ENCODE results near the gene ATR. TPM values are rescaled to one million over a fixed set of nuclear protein-coding genes. Genes with fewer than 3 reads are reported as not detected.
"Not testable (repeated sequence)": the region's sequence is repeated elsewhere in the genome, so short reads cannot be mapped to it uniquely, and the experiment has no call there.

The ATR gene
- total RNA-seq, 2 donors from 2014 or later: 35.6 to 36.1 TPM

DNA sequence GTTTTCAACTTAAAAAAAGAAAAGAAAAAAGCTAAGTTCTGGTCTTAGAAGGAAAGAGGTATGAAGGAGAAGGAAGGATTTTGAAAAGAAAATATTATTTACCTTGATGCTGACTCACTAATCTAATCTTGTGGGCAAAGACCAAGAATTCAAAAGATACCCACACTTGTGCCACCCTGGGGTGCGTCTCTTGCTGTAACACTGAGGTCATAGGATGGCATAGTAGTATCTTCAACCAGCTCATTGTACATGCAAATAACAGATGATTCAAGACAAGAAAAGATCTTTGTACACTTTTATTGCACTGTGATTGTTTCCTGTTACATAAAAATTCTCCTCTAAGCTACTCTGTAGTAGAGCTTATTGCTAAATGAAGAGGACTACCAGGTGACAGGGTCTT, 35.0 kb upstream of the ATR start:
- Histone ChIP-seq H3K4me1 (replicated peaks) (no peaks in the 10 kb centered on the region), H3K4me3 (no peak overlapping the region), H3K36me3 (no peaks in the 10 kb centered on the region), H3K27me3 (replicated peaks; ENCODE audit: insufficient read depth) (no peaks in the 10 kb centered on the region), H3K27ac (no peak overlapping the region), H3K9me3 (no peaks in the 10 kb centered on the region)
- no peak for TF ChIP-seq POLR2A (IDR thresholded peaks at IDR 0.05)
- TF ChIP-seq, protein P1, sequence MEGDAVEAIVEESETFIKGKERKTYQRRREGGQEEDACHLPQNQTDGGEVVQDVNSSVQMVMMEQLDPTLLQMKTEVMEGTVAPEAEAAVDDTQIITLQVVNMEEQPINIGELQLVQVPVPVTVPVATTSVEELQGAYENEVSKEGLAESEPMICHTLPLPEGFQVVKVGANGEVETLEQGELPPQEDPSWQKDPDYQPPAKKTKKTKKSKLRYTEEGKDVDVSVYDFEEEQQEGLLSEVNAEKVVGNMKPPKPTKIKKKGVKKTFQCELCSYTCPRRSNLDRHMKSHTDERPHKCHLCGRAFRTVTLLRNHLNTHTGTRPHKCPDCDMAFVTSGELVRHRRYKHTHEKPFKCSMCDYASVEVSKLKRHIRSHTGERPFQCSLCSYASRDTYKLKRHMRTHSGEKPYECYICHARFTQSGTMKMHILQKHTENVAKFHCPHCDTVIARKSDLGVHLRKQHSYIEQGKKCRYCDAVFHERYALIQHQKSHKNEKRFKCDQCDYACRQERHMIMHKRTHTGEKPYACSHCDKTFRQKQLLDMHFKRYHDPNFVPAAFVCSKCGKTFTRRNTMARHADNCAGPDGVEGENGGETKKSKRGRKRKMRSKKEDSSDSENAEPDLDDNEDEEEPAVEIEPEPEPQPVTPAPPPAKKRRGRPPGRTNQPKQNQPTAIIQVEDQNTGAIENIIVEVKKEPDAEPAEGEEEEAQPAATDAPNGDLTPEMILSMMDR (IDR thresholded peaks at IDR 0.05): no peak
- no peak for TF ChIP-seq POLR2AphosphoS5 (IDR thresholded peaks at IDR 0.05)
- intact Hi-C loops (cut with DNase I): no loop called here
- 87% methylated on average over 1 of the region's 1 CpG for WGBS
- no peak for DNase-seq (ENCODE audit: low spot score)

DNA sequence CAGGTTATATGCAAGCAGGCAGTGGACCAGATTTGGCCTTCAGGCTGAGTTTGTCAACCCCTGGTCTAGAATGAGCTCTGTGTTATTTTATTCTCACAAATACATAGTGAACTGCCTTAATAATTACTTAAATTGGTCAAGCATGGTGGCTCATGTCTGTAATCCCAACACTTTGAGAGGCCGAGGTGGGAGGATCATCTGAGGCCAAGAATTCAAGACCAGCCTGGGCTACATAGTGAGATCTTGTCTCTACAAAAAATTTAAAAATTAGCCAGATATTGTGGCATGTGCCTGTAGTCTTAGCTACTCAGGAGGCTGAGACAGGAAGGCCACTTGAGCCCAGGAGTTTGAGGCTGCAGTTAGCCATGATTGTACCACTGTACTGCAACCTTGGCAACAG, 32.7 kb upstream of the ATR start:
- Histone ChIP-seq H3K9me3 (no peaks in the 10 kb centered on the region), H3K27ac (no peak overlapping the region), H3K36me3 (no peaks in the 10 kb centered on the region), H3K4me3 (no peak overlapping the region), H3K4me1 (replicated peaks) (no peaks in the 10 kb centered on the region), H3K27me3 (replicated peaks; ENCODE audit: insufficient read depth) (no peaks in the 10 kb centered on the region)
- no peak for DNase-seq (ENCODE audit: low spot score)
- WGBS: 96% methylated on average over 1 of the region's 1 CpG
- intact Hi-C loops (cut with DNase I): no loop called here
- TF ChIP-seq POLR2A (IDR thresholded peaks at IDR 0.05): no peak
- no peak for TF ChIP-seq POLR2AphosphoS5 (IDR thresholded peaks at IDR 0.05)
- TF ChIP-seq, protein P1 (IDR thresholded peaks at IDR 0.05): no peak

DNA sequence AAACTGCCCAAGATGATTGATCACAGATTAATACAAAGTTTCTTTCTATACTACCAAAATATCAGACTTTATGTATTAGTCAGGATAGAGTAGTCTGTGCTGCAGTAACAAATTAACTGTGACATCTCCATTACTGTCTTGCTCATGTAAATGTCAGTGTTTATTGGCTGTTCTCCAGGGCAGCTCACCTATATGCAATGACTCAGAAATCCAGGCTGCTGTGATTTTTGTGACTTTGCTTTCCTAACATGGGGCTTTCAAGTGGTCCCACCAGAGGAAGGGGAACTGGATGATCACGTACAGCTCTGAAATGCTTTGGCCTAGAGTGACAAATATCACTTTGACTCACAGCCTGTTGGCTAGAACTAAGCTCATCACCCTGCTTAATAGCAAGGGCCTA, 30.6 kb upstream of the ATR start:
- WGBS: 92% methylated on average over 1 of the region's 1 CpG
- H3K27me3 ChIP-seq (replicated peaks; ENCODE audit: insufficient read depth): no peaks in the 10 kb centered on the region
- no peak overlapping the region for H3K4me3 ChIP-seq
- intact Hi-C loops (cut with DNase I): no loop called here
- DNase-seq (ENCODE audit: low spot score): no peak
- H3K27ac ChIP-seq: no peak overlapping the region
- H3K36me3 ChIP-seq: no peaks in the 10 kb centered on the region
- no peaks in the 10 kb centered on the region for H3K9me3 ChIP-seq
- TF ChIP-seq, protein P1 (IDR thresholded peaks at IDR 0.05): no peak
- TF ChIP-seq POLR2AphosphoS5 (IDR thresholded peaks at IDR 0.05) (no peak), POLR2A (IDR thresholded peaks at IDR 0.05) (no peak)
- no peaks in the 10 kb centered on the region for H3K4me1 ChIP-seq (replicated peaks)

DNA sequence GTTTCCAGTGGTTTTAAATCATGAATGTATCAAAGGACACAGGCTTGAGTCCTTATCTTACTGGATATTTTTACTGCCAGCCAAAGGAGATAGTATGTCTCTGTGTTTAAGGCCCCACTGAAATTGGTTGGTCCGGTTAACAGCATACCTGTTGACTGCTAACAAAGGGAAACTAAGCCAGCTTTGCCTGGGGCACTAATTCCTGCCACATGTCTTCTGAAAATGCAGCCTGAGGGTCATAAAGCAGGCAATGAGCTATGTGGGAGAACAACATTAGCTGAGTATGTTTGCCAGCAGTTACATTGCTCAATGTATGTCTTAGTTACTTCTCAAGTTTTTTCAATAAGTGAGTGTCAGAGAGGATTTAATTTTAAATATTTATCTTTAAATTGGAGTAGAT, 30.1 kb upstream of the ATR start:
- no peaks in the 10 kb centered on the region for H3K27me3 ChIP-seq (replicated peaks; ENCODE audit: insufficient read depth)
- TF ChIP-seq POLR2A (IDR thresholded peaks at IDR 0.05) (no peak), POLR2AphosphoS5 (IDR thresholded peaks at IDR 0.05) (no peak)
- TF ChIP-seq, protein P1 (IDR thresholded peaks at IDR 0.05): no peak
- H3K27ac ChIP-seq: no peak overlapping the region
- 53% methylated on average over 1 of the region's 1 CpG for WGBS
- intact Hi-C loops (cut with DNase I): no loop called here
- no peaks in the 10 kb centered on the region for H3K9me3 ChIP-seq
- no peak for DNase-seq (ENCODE audit: low spot score)
- no peaks in the 10 kb centered on the region for H3K36me3 ChIP-seq
- H3K4me1 ChIP-seq (replicated peaks): no peaks in the 10 kb centered on the region
- H3K4me3 ChIP-seq: no peak overlapping the region

DNA sequence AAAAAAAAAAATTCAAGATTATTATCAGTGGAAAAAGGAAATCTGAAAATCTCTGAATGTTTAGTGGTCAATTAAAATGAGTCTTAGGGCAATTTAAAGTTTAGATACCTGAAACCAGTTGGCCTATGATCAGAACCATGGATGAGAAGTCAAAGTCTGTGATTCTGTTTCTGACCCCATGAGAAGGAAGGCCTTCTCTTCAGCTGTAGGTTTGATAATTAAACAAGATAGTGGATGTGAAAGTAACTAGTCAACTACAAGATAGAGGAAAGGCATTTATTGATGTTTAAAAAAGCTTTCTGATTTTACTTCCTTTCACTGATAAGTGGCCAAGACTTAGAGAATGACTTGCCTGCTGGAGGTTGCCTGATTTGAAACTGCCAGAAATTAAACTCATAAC, 26.4 kb upstream of the ATR start:
- H3K27ac ChIP-seq: no peak overlapping the region
- TF ChIP-seq POLR2AphosphoS5 (IDR thresholded peaks at IDR 0.05) (no peak), POLR2A (IDR thresholded peaks at IDR 0.05) (no peak)
- TF ChIP-seq, protein P1 (IDR thresholded peaks at IDR 0.05): no peak
- DNase-seq (ENCODE audit: low spot score): no peak

DNA sequence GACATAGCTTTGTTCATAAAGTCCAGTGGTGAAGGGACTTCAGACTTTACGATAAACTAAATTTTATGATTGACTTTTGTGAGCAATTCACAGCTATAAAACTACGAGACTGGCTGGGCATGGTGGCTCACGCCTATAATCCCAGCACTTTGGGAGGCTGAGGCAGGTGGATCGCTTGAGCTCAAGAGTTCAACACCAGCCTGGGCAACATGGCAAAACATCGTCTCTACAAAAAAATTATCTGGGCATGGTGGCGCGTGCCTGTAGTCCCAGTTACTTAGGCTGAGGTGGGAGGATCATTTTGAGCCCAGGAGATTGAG, 24.8 kb upstream of the ATR start:
- H3K4me1 ChIP-seq (replicated peaks); H3K27me3 ChIP-seq (replicated peaks; ENCODE audit: insufficient read depth); DNase-seq (ENCODE audit: low spot score); H3K4me3 ChIP-seq; H3K27ac ChIP-seq; intact Hi-C loops (cut with DNase I); H3K36me3 ChIP-seq; H3K9me3 ChIP-seq: not testable (repeated sequence)
- 85% methylated on average over 7 of the region's 7 CpGs for WGBS

More for the DNA sequence above, 26.4 kb upstream of the ATR start:
- intact Hi-C loops (cut with DNase I): no loop called here
- Histone ChIP-seq H3K36me3 (no peaks in the 10 kb centered on the region), H3K4me1 (replicated peaks) (no peaks in the 10 kb centered on the region), H3K9me3 (no peaks in the 10 kb centered on the region), H3K4me3 (no peak overlapping the region), H3K27me3 (replicated peaks; ENCODE audit: insufficient read depth) (no peaks in the 10 kb centered on the region)

All from prostate gland (tissue), 2 donors.